K562 (cell line): ENCODE data around the gene CREM. TPM values are rescaled to one million over a fixed set of nuclear protein-coding genes. Genes with fewer than 3 reads are reported as not detected.

ENCODE experiments used
- CBX3 ChIP-seq, 2 experiments: IDR thresholded peaks; 1 replicate in 1 of 2; 2 replicates in 1 of 2; pipeline ENCODE4 v1.6.1; 2012; ENCODE audit warnings: inconsistent platforms in 2 of 2, low read length in 2 of 2, borderline replicate concordance in 1 of 2, control low read depth in 1 of 2
- CEBPG ChIP-seq, 3 experiments: fragments of 200-800 bp in 1 of 3; sonication (Bioruptor generic) in 1 of 3; sonication (generic) in 1 of 3; formaldehyde crosslinking in 1 of 3; IDR thresholded peaks in 2 of 3; conservative IDR thresholded peaks in 1 of 3; 2 replicates each; pipeline versions ENCODE4 v1.6.1 to v1.8.0; 2016 to 2022; ENCODE audit warnings: missing compliant biosample characterization in 2 of 3, missing genetic modification characterization in 2 of 3, mild to moderate bottlenecking in 1 of 3, missing genetic modification reagents in 1 of 3
- CHCHD3 ChIP-seq: fragments of 250-450 bp; sonication (Bioruptor Pico); IDR thresholded peaks from 2 replicates; pipeline ENCODE4 v2.1.2; 2022; ENCODE audit warnings: mild to moderate bottlenecking
- EGR1 ChIP-seq: fragments of 450-650 bp; conservative IDR thresholded peaks from 2 replicates; pipeline ENCODE4 v1.6.1; 2017; ENCODE audit warnings: mild to moderate bottlenecking
- MAZ ChIP-seq, 2 experiments: fragments of 450-650 bp in 1 of 2; sonication (generic) in 1 of 2; formaldehyde crosslinking; IDR thresholded peaks in 1 of 2; conservative IDR thresholded peaks in 1 of 2; 2 replicates each; pipeline versions ENCODE4 v1.4.0 to v1.5.0; 2020; ENCODE audit warnings: mild to moderate bottlenecking in 1 of 2, missing genetic modification reagents in 1 of 2
- PHF20 ChIP-seq: fragments of 450-650 bp; IDR thresholded peaks from 2 replicates; pipeline ENCODE4 v1.6.1; 2018; ENCODE audit not compliant: partially characterized antibody
- PHTF2 ChIP-seq: fragments of 250-450 bp; sonication (Bioruptor Pico); IDR thresholded peaks from 2 replicates; pipeline ENCODE4 v1.5.0; 2021; ENCODE audit warnings: mild to moderate bottlenecking
- ZNF830 ChIP-seq: fragments of 250-450 bp; sonication (Bioruptor Pico); IDR thresholded peaks from 2 replicates; pipeline ENCODE4 v1.5.0; 2021; ENCODE audit warnings: mild to moderate bottlenecking
- polyA plus RNA-seq, 8 experiments: library from polyadenylated mRNA; depleted of rRNA in 4 of 8; stranded (reverse) in 5 of 8; unstranded in 3 of 8; fragments of >200 nt; fragmentation: Nextera tagmentation in 2 of 8; fragmentation: Illumina TruSeq in 1 of 8; extraction: Ambion mirVana in 2 of 8; extraction: Trizol in 1 of 8; gene quantifications; 2 replicates each; pipeline versions ENCODE4 v1.2.1 to v1.2.3, GENCODE V29; 2011 to 2014; ENCODE audit warnings: inconsistent platforms in 1 of 8, missing spikeins in 1 of 8
- total RNA-seq, 7 experiments: library from RNA; depleted of rRNA in 6 of 7; stranded (reverse); fragments of >200 nt in 6 of 7; fragmentation: Illumina TruSeq in 2 of 7; extraction: Trizol in 2 of 7; gene quantifications; 2 replicates each; pipeline versions ENCODE4 v1.2.1 to v1.2.3, GENCODE V29; 2011 to 2021; ENCODE audit warnings: low replicate concordance in 1 of 7
- TF ChIP-seq, protein P1 (sequence below): sonication (generic); formaldehyde crosslinking; IDR thresholded peaks from 2 replicates; pipeline ENCODE4 v1.8.0; 2023; ENCODE audit warnings: mild to moderate bottlenecking, missing genetic modification reagents
- TF ChIP-seq, protein P2 (sequence below): fragments of 450-650 bp; formaldehyde crosslinking; IDR thresholded peaks from 2 replicates; pipeline ENCODE4 v1.4.0; 2020; ENCODE audit warnings: mild to moderate bottlenecking, moderate library complexity
- TF ChIP-seq, protein P3 (sequence below): sonication (generic); formaldehyde crosslinking; IDR thresholded peaks from 2 replicates; pipeline ENCODE4 v1.8.1; 2023; ENCODE audit warnings: mild to moderate bottlenecking, missing genetic modification reagents, moderate library complexity
- TF ChIP-seq, protein P4 (sequence below): fragments of 450-650 bp; formaldehyde crosslinking; IDR thresholded peaks from 2 replicates; pipeline ENCODE4 v1.4.0; 2020; ENCODE audit warnings: mild to moderate bottlenecking, mixed read lengths
- TF ChIP-seq, protein P5 (sequence below), 2 experiments: fragments of 450-650 bp in 1 of 2; sonication (generic) in 1 of 2; formaldehyde crosslinking; conservative IDR thresholded peaks; 2 replicates each; pipeline versions ENCODE4 v1.4.0 to v1.8.1; 2020 to 2022; ENCODE audit warnings: mild to moderate bottlenecking in 1 of 2, missing genetic modification reagents in 1 of 2
- TF ChIP-seq, protein P6 (sequence below), 2 experiments: fragments of 450-650 bp; IDR thresholded peaks; 2 replicates each; pipeline ENCODE4 v1.6.1; 2016

CREM gene
- total and polyA plus RNA-seq, 9 of the 15 experiments (the other 6 are each of a cell fraction or from before 2014, with no cell fraction given), result 39.1 to 70.2 (median 48.3) TPM

DNA sequence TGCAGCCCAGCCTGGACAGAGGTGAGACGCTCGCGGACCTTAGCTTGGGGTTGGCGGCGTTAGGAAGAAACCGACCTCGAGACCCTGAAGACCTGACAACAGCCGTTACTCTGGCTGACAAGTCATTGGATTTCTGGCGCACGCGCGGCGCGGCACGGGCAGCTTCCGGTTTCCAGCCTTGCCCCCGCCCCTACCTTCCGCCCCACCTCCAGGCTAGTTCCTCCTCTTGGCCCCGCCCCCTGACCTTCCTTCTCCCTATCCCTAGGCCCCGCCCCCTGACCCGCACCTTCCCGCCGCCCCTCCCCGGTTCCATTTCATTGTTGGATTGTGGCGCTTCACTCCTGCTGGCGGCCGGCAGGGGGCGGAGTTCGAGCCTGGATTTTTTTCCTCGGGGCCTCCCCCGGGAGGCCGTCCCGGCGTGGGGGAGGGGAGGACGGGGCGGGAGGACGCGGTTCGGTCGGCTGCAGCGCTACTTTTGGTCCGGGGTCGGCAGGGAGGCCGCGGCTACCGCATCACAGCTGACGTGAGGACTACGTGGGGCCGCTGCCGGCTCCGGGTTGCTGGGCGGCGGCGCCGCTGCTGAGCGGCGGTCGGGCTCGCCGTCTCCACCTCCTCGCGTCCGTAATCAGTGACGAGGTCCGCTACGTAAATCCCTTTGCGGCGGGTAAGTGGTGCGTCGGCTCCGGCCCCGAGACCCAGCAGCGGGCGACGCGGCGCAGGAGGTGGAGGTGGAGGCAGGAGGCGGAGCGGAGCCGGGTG, at the start of gene CREM (continued):
- TF ChIP-seq, protein P1, sequence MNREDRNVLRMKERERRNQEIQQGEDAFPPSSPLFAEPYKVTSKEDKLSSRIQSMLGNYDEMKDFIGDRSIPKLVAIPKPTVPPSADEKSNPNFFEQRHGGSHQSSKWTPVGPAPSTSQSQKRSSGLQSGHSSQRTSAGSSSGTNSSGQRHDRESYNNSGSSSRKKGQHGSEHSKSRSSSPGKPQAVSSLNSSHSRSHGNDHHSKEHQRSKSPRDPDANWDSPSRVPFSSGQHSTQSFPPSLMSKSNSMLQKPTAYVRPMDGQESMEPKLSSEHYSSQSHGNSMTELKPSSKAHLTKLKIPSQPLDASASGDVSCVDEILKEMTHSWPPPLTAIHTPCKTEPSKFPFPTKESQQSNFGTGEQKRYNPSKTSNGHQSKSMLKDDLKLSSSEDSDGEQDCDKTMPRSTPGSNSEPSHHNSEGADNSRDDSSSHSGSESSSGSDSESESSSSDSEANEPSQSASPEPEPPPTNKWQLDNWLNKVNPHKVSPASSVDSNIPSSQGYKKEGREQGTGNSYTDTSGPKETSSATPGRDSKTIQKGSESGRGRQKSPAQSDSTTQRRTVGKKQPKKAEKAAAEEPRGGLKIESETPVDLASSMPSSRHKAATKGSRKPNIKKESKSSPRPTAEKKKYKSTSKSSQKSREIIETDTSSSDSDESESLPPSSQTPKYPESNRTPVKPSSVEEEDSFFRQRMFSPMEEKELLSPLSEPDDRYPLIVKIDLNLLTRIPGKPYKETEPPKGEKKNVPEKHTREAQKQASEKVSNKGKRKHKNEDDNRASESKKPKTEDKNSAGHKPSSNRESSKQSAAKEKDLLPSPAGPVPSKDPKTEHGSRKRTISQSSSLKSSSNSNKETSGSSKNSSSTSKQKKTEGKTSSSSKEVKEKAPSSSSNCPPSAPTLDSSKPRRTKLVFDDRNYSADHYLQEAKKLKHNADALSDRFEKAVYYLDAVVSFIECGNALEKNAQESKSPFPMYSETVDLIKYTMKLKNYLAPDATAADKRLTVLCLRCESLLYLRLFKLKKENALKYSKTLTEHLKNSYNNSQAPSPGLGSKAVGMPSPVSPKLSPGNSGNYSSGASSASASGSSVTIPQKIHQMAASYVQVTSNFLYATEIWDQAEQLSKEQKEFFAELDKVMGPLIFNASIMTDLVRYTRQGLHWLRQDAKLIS, result no peak; the same call in 1 of the 2 replicates
- TF ChIP-seq CHCHD3 (CRISPR knock-in tag) (peak; percentile 76; the same call in 1 of the 2 replicates), CBX3 (IDR thresholded peaks at IDR 0.05; ENCODE audit: borderline replicate concordance in 1 of 2, low read length in 2 of 2) (no peak; a peak in 1 of 3 replicates), EGR1 (peak; percentile 50), PHF20 (peak; percentile 25), MAZ (CRISPR knock-in tag; conservative IDR thresholded peaks at IDR 0.05 in 1 of 2, IDR thresholded peaks at IDR 0.05 in 1 of 2) (peak; percentile 62 to 91), CEBPG (CRISPR knock-in tag; IDR thresholded peaks at IDR 0.05) (no peak), CEBPG (tag; conservative IDR thresholded peaks at IDR 0.05 in 1 of 2, IDR thresholded peaks at IDR 0.05 in 1 of 2) (no peak), ZNF830 (CRISPR knock-in tag) (no peak), PHTF2 (CRISPR knock-in tag) (no peak)
- TF ChIP-seq, protein P2, sequence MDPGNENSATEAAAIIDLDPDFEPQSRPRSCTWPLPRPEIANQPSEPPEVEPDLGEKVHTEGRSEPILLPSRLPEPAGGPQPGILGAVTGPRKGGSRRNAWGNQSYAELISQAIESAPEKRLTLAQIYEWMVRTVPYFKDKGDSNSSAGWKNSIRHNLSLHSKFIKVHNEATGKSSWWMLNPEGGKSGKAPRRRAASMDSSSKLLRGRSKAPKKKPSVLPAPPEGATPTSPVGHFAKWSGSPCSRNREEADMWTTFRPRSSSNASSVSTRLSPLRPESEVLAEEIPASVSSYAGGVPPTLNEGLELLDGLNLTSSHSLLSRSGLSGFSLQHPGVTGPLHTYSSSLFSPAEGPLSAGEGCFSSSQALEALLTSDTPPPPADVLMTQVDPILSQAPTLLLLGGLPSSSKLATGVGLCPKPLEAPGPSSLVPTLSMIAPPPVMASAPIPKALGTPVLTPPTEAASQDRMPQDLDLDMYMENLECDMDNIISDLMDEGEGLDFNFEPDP (CRISPR knock-in tag), result no peak
- TF ChIP-seq, protein P3, sequence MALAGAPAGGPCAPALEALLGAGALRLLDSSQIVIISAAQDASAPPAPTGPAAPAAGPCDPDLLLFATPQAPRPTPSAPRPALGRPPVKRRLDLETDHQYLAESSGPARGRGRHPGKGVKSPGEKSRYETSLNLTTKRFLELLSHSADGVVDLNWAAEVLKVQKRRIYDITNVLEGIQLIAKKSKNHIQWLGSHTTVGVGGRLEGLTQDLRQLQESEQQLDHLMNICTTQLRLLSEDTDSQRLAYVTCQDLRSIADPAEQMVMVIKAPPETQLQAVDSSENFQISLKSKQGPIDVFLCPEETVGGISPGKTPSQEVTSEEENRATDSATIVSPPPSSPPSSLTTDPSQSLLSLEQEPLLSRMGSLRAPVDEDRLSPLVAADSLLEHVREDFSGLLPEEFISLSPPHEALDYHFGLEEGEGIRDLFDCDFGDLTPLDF (CRISPR knock-in tag), result no peak; the same call in 1 of the 2 replicates
- TF ChIP-seq, protein P4, sequence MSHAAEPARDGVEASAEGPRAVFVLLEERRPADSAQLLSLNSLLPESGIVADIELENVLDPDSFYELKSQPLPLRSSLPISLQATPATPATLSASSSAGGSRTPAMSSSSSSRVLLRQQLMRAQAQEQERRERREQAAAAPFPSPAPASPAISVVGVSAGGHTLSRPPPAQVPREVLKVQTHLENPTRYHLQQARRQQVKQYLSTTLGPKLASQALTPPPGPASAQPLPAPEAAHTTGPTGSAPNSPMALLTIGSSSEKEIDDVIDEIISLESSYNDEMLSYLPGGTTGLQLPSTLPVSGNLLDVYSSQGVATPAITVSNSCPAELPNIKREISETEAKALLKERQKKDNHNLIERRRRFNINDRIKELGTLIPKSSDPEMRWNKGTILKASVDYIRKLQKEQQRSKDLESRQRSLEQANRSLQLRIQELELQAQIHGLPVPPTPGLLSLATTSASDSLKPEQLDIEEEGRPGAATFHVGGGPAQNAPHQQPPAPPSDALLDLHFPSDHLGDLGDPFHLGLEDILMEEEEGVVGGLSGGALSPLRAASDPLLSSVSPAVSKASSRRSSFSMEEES (CRISPR knock-in tag), result no peak
- TF ChIP-seq, protein P5, sequence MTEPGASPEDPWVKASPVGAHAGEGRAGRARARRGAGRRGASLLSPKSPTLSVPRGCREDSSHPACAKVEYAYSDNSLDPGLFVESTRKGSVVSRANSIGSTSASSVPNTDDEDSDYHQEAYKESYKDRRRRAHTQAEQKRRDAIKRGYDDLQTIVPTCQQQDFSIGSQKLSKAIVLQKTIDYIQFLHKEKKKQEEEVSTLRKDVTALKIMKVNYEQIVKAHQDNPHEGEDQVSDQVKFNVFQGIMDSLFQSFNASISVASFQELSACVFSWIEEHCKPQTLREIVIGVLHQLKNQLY (CRISPR knock-in tag; conservative IDR thresholded peaks at IDR 0.05), result no peak
- TF ChIP-seq, protein P6, sequence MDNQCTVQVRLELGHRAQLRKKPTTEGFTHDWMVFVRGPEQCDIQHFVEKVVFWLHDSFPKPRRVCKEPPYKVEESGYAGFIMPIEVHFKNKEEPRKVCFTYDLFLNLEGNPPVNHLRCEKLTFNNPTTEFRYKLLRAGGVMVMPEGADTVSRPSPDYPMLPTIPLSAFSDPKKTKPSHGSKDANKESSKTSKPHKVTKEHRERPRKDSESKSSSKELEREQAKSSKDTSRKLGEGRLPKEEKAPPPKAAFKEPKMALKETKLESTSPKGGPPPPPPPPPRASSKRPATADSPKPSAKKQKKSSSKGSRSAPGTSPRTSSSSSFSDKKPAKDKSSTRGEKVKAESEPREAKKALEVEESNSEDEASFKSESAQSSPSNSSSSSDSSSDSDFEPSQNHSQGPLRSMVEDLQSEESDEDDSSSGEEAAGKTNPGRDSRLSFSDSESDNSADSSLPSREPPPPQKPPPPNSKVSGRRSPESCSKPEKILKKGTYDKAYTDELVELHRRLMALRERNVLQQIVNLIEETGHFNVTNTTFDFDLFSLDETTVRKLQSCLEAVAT (IDR thresholded peaks at IDR 0.05), result peak; percentile 47 to 73; a peak in 1 of 4 replicates
